ENCODE results near the gene COX7A1. TPM values are rescaled to one million over a fixed set of nuclear protein-coding genes. Genes with fewer than 3 reads are reported as not detected.

Gene COX7A1
- total RNA-seq, 1 experiment from 2014 or later: not detected

GRCh38 chr19:36128392-36128736 lies 23.9 kb downstream of the COX7A1 start:
- TF ChIP-seq, protein P1, sequence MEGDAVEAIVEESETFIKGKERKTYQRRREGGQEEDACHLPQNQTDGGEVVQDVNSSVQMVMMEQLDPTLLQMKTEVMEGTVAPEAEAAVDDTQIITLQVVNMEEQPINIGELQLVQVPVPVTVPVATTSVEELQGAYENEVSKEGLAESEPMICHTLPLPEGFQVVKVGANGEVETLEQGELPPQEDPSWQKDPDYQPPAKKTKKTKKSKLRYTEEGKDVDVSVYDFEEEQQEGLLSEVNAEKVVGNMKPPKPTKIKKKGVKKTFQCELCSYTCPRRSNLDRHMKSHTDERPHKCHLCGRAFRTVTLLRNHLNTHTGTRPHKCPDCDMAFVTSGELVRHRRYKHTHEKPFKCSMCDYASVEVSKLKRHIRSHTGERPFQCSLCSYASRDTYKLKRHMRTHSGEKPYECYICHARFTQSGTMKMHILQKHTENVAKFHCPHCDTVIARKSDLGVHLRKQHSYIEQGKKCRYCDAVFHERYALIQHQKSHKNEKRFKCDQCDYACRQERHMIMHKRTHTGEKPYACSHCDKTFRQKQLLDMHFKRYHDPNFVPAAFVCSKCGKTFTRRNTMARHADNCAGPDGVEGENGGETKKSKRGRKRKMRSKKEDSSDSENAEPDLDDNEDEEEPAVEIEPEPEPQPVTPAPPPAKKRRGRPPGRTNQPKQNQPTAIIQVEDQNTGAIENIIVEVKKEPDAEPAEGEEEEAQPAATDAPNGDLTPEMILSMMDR (conservative IDR thresholded peaks at IDR 0.05): no peak
- TF ChIP-seq EZH2 (IDR thresholded peaks at IDR 0.05; ENCODE audit: low read depth): no peak

GRCh38 chr19:36125557-36125956 lies 26.7 kb downstream of the COX7A1 start:
- Histone ChIP-seq H3K4me3 (no peak overlapping the region), H3K4me2 (no peak overlapping the region), H3K79me2 (ENCODE audit: low read depth) (no peaks in the 10 kb centered on the region), H3K27ac (no peak overlapping the region), H4K20me1 (ENCODE audit: insufficient read depth) (no peaks in the 10 kb centered on the region), H3K36me3 (ENCODE audit: low read depth) (no peaks in the 10 kb centered on the region), H2AFZ (no peak overlapping the region), H3K9me2 (ENCODE audit: insufficient read depth) (no peaks in the 10 kb centered on the region), H3K4me1 (replicated peaks; ENCODE audit: insufficient read depth) (peaks cover 12% of the 10 kb centered on the region; the same call in 1 of the 2 replicates), H3F3A (ENCODE audit: insufficient read depth, low read depth) (peaks cover 26% of the 10 kb centered on the region), H3K9me3 (ENCODE audit: insufficient read depth, low read depth) (0 out of 2 replicates have a peak, but pooled peaks cover 3% of the 10 kb centered on the region), H3K27me3 (ENCODE audit: insufficient read depth, low read depth) (no peaks in the 10 kb centered on the region)
- no peak for DNase-seq
- no peak for TF ChIP-seq EZH2 (IDR thresholded peaks at IDR 0.05; ENCODE audit: low read depth)
- TF ChIP-seq, protein P1 (conservative IDR thresholded peaks at IDR 0.05): no peak
- POLR2A ChIA-PET (ENCODE audit: unreplicated experiment): no interaction called here
- no TSS peak for BruUV-seq (replicated peaks)
- intact Hi-C loops (cut with micrococcal nuclease; ENCODE audit: unreplicated experiment): loop anchor here (5.0 kb wide), 4 partner anchors 128 to 672 kb away; partner anchors contain the start of genes SDHAF1, ZNF529 and ZNF566
- CTCF ChIA-PET: no interaction called here

More at GRCh38 chr19:36128392-36128736, 23.9 kb downstream of the COX7A1 start:
- Histone ChIP-seq H3K9me2 (ENCODE audit: insufficient read depth) (no peaks in the 10 kb centered on the region), H2AFZ (peak overlapping the region; percentile 72), H3K9me3 (ENCODE audit: insufficient read depth, low read depth) (0 out of 2 replicates have a peak, but pooled peaks cover 3% of the 10 kb centered on the region), H3F3A (ENCODE audit: insufficient read depth, low read depth) (peaks cover 43% of the 10 kb centered on the region), H3K79me2 (ENCODE audit: low read depth) (no peaks in the 10 kb centered on the region), H3K4me1 (replicated peaks; ENCODE audit: insufficient read depth) (peaks cover 32% of the 10 kb centered on the region), H3K4me3 (peak overlapping the region; percentile 52), H3K27ac (peak overlapping the region; percentile 80), H3K27me3 (ENCODE audit: insufficient read depth, low read depth) (no peaks in the 10 kb centered on the region), H3K36me3 (ENCODE audit: low read depth) (no peaks in the 10 kb centered on the region), H4K20me1 (ENCODE audit: insufficient read depth) (no peaks in the 10 kb centered on the region), H3K4me2 (peak overlapping the region; percentile 79)
- ChIA-PET POLR2A (ENCODE audit: unreplicated experiment) (interaction anchor here (0.5 to 1.6 kb wide), 9 partner anchors 8 to 1651 kb away, joined by 3 to 32 read pairs (median 4); partner anchors contain the start of genes CAPNS1, THAP8, ZNF146 and ZNF565), CTCF (interaction anchor here (0.5 to 1.4 kb wide), 7 partner anchors 9 to 197 kb away, joined by 3 to 35 read pairs (median 6); partner anchors contain the start of gene CAPNS1)
- DNase-seq: no peak
- BruUV-seq (replicated peaks): TSS peak; percentile 85
- intact Hi-C loops (cut with micrococcal nuclease; ENCODE audit: unreplicated experiment): loop anchor here (1.0 to 5.0 kb wide), 6 partner anchors 11 to 669 kb away; partner anchors contain the start of genes SDHAF1, ZNF146, ZNF529 and ZNF565

- Histone ChIP-seq H3K79me2 (ENCODE audit: low read depth) (peaks cover under 1% of the 10 kb centered on the region; the same call in 1 of the 2 replicates), H3K36me3 (ENCODE audit: low read depth) (no peaks in the 10 kb centered on the region), H3K27ac (no peak overlapping the region), H3F3A (ENCODE audit: insufficient read depth, low read depth) (peaks cover 2% of the 10 kb centered on the region; the same call in 1 of the 2 replicates), H2AFZ (no peak overlapping the region), H3K4me2 (no peak overlapping the region), H3K4me1 (replicated peaks; ENCODE audit: insufficient read depth) (no peaks in the 10 kb centered on the region), H3K27me3 (ENCODE audit: insufficient read depth, low read depth) (no peaks in the 10 kb centered on the region), H3K4me3 (no peak overlapping the region), H3K9me2 (ENCODE audit: insufficient read depth) (no peaks in the 10 kb centered on the region), H4K20me1 (ENCODE audit: insufficient read depth) (no peaks in the 10 kb centered on the region), H3K9me3 (ENCODE audit: insufficient read depth, low read depth) (no peaks in the 10 kb centered on the region)
- intact Hi-C loops (cut with micrococcal nuclease; ENCODE audit: unreplicated experiment): no loop called here
- no TSS peak for BruUV-seq (replicated peaks)
- ChIA-PET CTCF (no interaction called here), POLR2A (ENCODE audit: unreplicated experiment) (no interaction called here)
- TF ChIP-seq, protein P1 (conservative IDR thresholded peaks at IDR 0.05): no peak
- no peak for TF ChIP-seq EZH2 (IDR thresholded peaks at IDR 0.05; ENCODE audit: low read depth)
- no peak for DNase-seq
Measured at GRCh38 chr19:36121486-36122124, 30.6 kb downstream of the COX7A1 start.

All from PC-9 (cell line).